Activated CD8-positive, alpha-beta T cell treated with anti-CD3 and anti-CD28 coated beads, Interleukin-2, amount 10 ng/mL, durations not matched to agents 7 days and 5 days (primary cell): ENCODE results near the gene PLEK. TPM values are rescaled to one million over a fixed set of nuclear protein-coding genes. Genes with fewer than 3 reads are reported as not detected.

Experiments used
- ATAC-seq: fragments of 150-1000 bp; cut with Tn5 transposase; one replicate; pipeline ENCODE4 v1.10.0; 2021; ENCODE audit warnings: moderate library complexity
- CTCF ChIA-PET: fragments of 350-600 bp; sonication (Branson Sonifier 250); formaldehyde crosslinking; loops from one replicate; lab custom pipeline; 2021; ENCODE audit warnings: antibody characterized with exemption; lab: Charles Lee
- POLR2A ChIA-PET: fragments of 350-600 bp; sonication (Branson Sonifier 250); formaldehyde crosslinking; loops from one replicate; lab custom pipeline; 2021; ENCODE audit warnings: antibody characterized with exemption; lab: Charles Lee
- DNase-seq: peaks from one replicate; pipeline ENCODE4 v3.0.0-alpha.2; 2020
- H3K27ac Mint-ChIP-seq: one replicate; pipeline ENCODE4 v1.8.0; 2021; ENCODE audit warnings: mild to moderate bottlenecking, mixed read lengths
- H3K27me3 Mint-ChIP-seq: one replicate; pipeline ENCODE4 v1.8.0; 2021; ENCODE audit warnings: low read depth, mixed read lengths
- H3K36me3 Mint-ChIP-seq: one replicate; pipeline ENCODE4 v1.8.0; 2021; ENCODE audit warnings: low read depth, mixed read lengths
- H3K4me1 Mint-ChIP-seq: one replicate; pipeline ENCODE4 v1.8.0; 2021; ENCODE audit warnings: low read depth, mixed read lengths
- H3K4me3 Mint-ChIP-seq: one replicate; pipeline ENCODE4 v1.8.0; 2021; ENCODE audit warnings: mild to moderate bottlenecking, mixed read lengths
- H3K9me3 Mint-ChIP-seq: one replicate; pipeline ENCODE4 v1.8.0; 2022; ENCODE audit warnings: mixed read lengths; ENCODE audit not compliant: insufficient read depth
- total RNA-seq, 2 experiments: library from RNA; stranded (reverse); gene quantifications; one replicate each; pipeline ENCODE4 v1.2.3, GENCODE V29; 2021

PLEK gene
- total RNA-seq, 2 experiments from 2014 or later: 4.5 to 4.7 TPM

- POLR2A ChIA-PET: no interaction called here
- no peaks in the 10 kb centered on the region for H3K4me1 Mint-ChIP-seq
- no peak for ATAC-seq
- H3K4me3 Mint-ChIP-seq: no peak overlapping the region
- peaks cover 31% of the 10 kb centered on the region for H3K27me3 Mint-ChIP-seq
- CTCF ChIA-PET: interaction anchor here (1.2 kb wide), 1 partner anchor 36 kb away, joined by 4 read pairs; no protein-coding TSS in a partner anchor
- H3K36me3 Mint-ChIP-seq: peaks cover 5% of the 10 kb centered on the region
- DNase-seq: no peak
- H3K9me3 Mint-ChIP-seq: peaks cover 10% of the 10 kb centered on the region
- no peak overlapping the region for H3K27ac Mint-ChIP-seq
These were observed 40.1 kb downstream of the PLEK start for GRCh38 chr2:68404893-68405799.

GRCh38 chr2:68411397-68412126, 46.5 kb downstream of the PLEK start:
- CTCF ChIA-PET: interaction anchor here (2.5 kb wide), 1 partner anchor 30 kb away, joined by 7 read pairs; no protein-coding TSS in a partner anchor
- ATAC-seq (no peak), DNase-seq (no peak)
- POLR2A ChIA-PET: no interaction called here
- H3K27ac Mint-ChIP-seq: no peak overlapping the region
- H3K36me3 Mint-ChIP-seq: no peaks in the 10 kb centered on the region
- H3K4me1 Mint-ChIP-seq: peaks cover 13% of the 10 kb centered on the region
- no peak overlapping the region for H3K4me3 Mint-ChIP-seq
- peaks cover 4% of the 10 kb centered on the region for H3K9me3 Mint-ChIP-seq
- H3K27me3 Mint-ChIP-seq: peaks cover 17% of the 10 kb centered on the region

GRCh38 chr2:68412127-68412819, 47.2 kb downstream of the PLEK start:
- POLR2A ChIA-PET: no interaction called here
- Mint-ChIP-seq H3K27ac (no peak overlapping the region), H3K4me3 (no peak overlapping the region)

GRCh38 chr2:68413466-68413865, 48.4 kb downstream of the PLEK start:
- DNase-seq (no peak), ATAC-seq (no peak)
- no peak overlapping the region for H3K27ac Mint-ChIP-seq
- peaks cover 8% of the 10 kb centered on the region for H3K27me3 Mint-ChIP-seq
- H3K4me1 Mint-ChIP-seq: peaks cover 23% of the 10 kb centered on the region
- H3K36me3 Mint-ChIP-seq: no peaks in the 10 kb centered on the region
- no peak overlapping the region for H3K4me3 Mint-ChIP-seq
- H3K9me3 Mint-ChIP-seq: no peaks in the 10 kb centered on the region
- ChIA-PET POLR2A (no interaction called here), CTCF (interaction anchor here (0.7 to 1.3 kb wide), 4 partner anchors 28 to 53 kb away, joined by 3 to 5 read pairs (median 3); partner anchors contain the start of genes APLF and FBXO48)

More at GRCh38 chr2:68412127-68412819, 47.2 kb downstream of the PLEK start:
- peaks cover 14% of the 10 kb centered on the region for H3K27me3 Mint-ChIP-seq
- ATAC-seq: no peak
- no peak for DNase-seq
- CTCF ChIA-PET: interaction anchor here (0.9 to 2.5 kb wide), 2 partner anchors 29 to 34 kb away, joined by 3 to 7 read pairs; no protein-coding TSS in a partner anchor
- peaks cover 13% of the 10 kb centered on the region for H3K4me1 Mint-ChIP-seq
- no peaks in the 10 kb centered on the region for H3K36me3 Mint-ChIP-seq
- peaks cover 3% of the 10 kb centered on the region for H3K9me3 Mint-ChIP-seq

- DNase-seq: no peak
- Mint-ChIP-seq H3K4me1 (peaks cover 23% of the 10 kb centered on the region), H3K27ac (no peak overlapping the region), H3K27me3 (peaks cover 2% of the 10 kb centered on the region), H3K9me3 (no peaks in the 10 kb centered on the region), H3K36me3 (no peaks in the 10 kb centered on the region), H3K4me3 (no peak overlapping the region)
- no peak for ATAC-seq
- ChIA-PET POLR2A (no interaction called here), CTCF (interaction anchor here (1.8 kb wide), 2 partner anchors 27 to 123 kb away, joined by 4 to 7 read pairs; no protein-coding TSS in a partner anchor)
These were observed 49.4 kb downstream of the PLEK start for GRCh38 chr2:68414452-68414851.

GRCh38 chr2:68414876-68415275, 49.8 kb downstream of the PLEK start:
- Mint-ChIP-seq H3K27ac (no peak overlapping the region), H3K36me3 (no peaks in the 10 kb centered on the region), H3K4me1 (peaks cover 23% of the 10 kb centered on the region), H3K9me3 (no peaks in the 10 kb centered on the region), H3K4me3 (no peak overlapping the region), H3K27me3 (no peaks in the 10 kb centered on the region)
- CTCF ChIA-PET: interaction anchor here (1.8 to 1.9 kb wide), 3 partner anchors 10 to 123 kb away, joined by 4 to 7 read pairs (median 5); no protein-coding TSS in a partner anchor
- no peak for DNase-seq
- POLR2A ChIA-PET: no interaction called here
- ATAC-seq: no peak

- no peak for DNase-seq
- Mint-ChIP-seq H3K27me3 (no peaks in the 10 kb centered on the region), H3K9me3 (no peaks in the 10 kb centered on the region), H3K4me3 (no peak overlapping the region), H3K27ac (no peak overlapping the region), H3K36me3 (no peaks in the 10 kb centered on the region), H3K4me1 (peaks cover 23% of the 10 kb centered on the region)
- ChIA-PET CTCF (interaction anchor here (1.8 to 1.9 kb wide), 3 partner anchors 9 to 124 kb away, joined by 4 to 7 read pairs (median 5); no protein-coding TSS in a partner anchor), POLR2A (no interaction called here)
- ATAC-seq: no peak
These were observed 50.4 kb downstream of the PLEK start for GRCh38 chr2:68415521-68415920.

- H3K27ac Mint-ChIP-seq: no peak overlapping the region
- peaks cover 23% of the 10 kb centered on the region for H3K4me1 Mint-ChIP-seq
- ChIA-PET POLR2A (no interaction called here), CTCF (interaction anchor here (1.2 to 1.9 kb wide), 4 partner anchors 9 to 25 kb away, joined by 3 to 7 read pairs (median 4); no protein-coding TSS in a partner anchor)
- no peak overlapping the region for H3K4me3 Mint-ChIP-seq
- H3K36me3 Mint-ChIP-seq: no peaks in the 10 kb centered on the region
- no peak for DNase-seq
- ATAC-seq: no peak
- no peaks in the 10 kb centered on the region for H3K27me3 Mint-ChIP-seq
- H3K9me3 Mint-ChIP-seq: no peaks in the 10 kb centered on the region
These were observed 51.1 kb downstream of the PLEK start for GRCh38 chr2:68416081-68416675.

GRCh38 chr2:68417926-68418325, 52.8 kb downstream of the PLEK start:
- POLR2A ChIA-PET: no interaction called here

GRCh38 chr2:68418419-68418818, 53.3 kb downstream of the PLEK start:
- Mint-ChIP-seq H3K4me3 (no peak overlapping the region), H3K27ac (no peak overlapping the region), H3K4me1 (peaks cover 14% of the 10 kb centered on the region), H3K36me3 (peaks cover 2% of the 10 kb centered on the region), H3K9me3 (no peaks in the 10 kb centered on the region), H3K27me3 (no peaks in the 10 kb centered on the region)
- CTCF ChIA-PET: interaction anchor here (1.0 to 1.7 kb wide), 3 partner anchors 22 to 28 kb away, joined by 3 to 11 read pairs (median 4); no protein-coding TSS in a partner anchor
- DNase-seq (no peak), ATAC-seq (no peak)
- POLR2A ChIA-PET: no interaction called here

More at GRCh38 chr2:68417926-68418325, 52.8 kb downstream of the PLEK start:
- Mint-ChIP-seq H3K4me3 (no peak overlapping the region), H3K36me3 (peaks cover 2% of the 10 kb centered on the region), H3K27me3 (no peaks in the 10 kb centered on the region), H3K9me3 (no peaks in the 10 kb centered on the region), H3K27ac (no peak overlapping the region), H3K4me1 (peaks cover 12% of the 10 kb centered on the region)
- ATAC-seq (no peak), DNase-seq (no peak)
- CTCF ChIA-PET: interaction anchor here (0.8 to 1.7 kb wide), 4 partner anchors 22 to 295 kb away, joined by 3 to 11 read pairs (median 4); no protein-coding TSS in a partner anchor
